HCT116 (cell line): ENCODE measurements around the gene SLC12A8. TPM values are rescaled to one million over a fixed set of nuclear protein-coding genes. Genes with fewer than 3 reads are reported as not detected.

Source experiments
- ATAC-seq: fragments of 200-7000 bp; cut with Tn5 transposase; 2 replicates; pipeline ENCODE4 v1.9.1; 2020; ENCODE audit warnings: mild to moderate bottlenecking, moderate library complexity
- BruUV-seq: library from RNA; stranded (reverse); fragments of 400-500 nt; replicated peaks from 2 replicates; lab custom pipeline; 2021; lab: Mats Ljungman, UMichigan
- CTCF ChIA-PET: fragments of 300-600 bp; sonication (Branson Sonifier 250); formaldehyde crosslinking; loops from one replicate; lab custom pipeline; 2021; ENCODE audit warnings: antibody characterized with exemption; lab: Charles Lee
- POLR2A ChIA-PET: fragments of 300-600, 350-600 bp; sonication (Branson Sonifier 250); formaldehyde crosslinking; loops from one replicate; lab custom pipeline; 2021; ENCODE audit warnings: antibody characterized with exemption; lab: Charles Lee
- RAD21 ChIA-PET, 2 experiments: fragments of 300-600 bp; sonication (Branson Sonifier 250); formaldehyde crosslinking; loops; one replicate each; lab custom pipeline; 2023; ENCODE audit warnings: low total read pairs in 2 of 2; ENCODE audit not compliant: uncharacterized antibody in 2 of 2, unreplicated experiment in 2 of 2, low non-redundant PET in 1 of 2; lab: Charles Lee
- DNase-seq: peaks from one replicate; pipeline ENCODE4 v3.0.0-alpha.2; 2010; ENCODE audit warnings: low read depth, low spot score
- H2AFZ ChIP-seq: fragments of 200-600 bp; shearing (Covaris generic), sonication (generic); 2 replicates; pipeline ENCODE4 v1.6.1; 2017; ENCODE audit warnings: low read depth, mixed run types, mixed read lengths, antibody characterized with exemption, low read length; ENCODE audit not compliant: poor library complexity, severe bottlenecking
- H3K27ac ChIP-seq: 2 replicates; pipeline ENCODE4 v1.5.1; 2012; ENCODE audit warnings: low read depth, low read length
- H3K27me3 ChIP-seq: fragments of 200-600 bp; sonication (generic); 2 replicates; pipeline ENCODE4 v1.6.1; 2016; ENCODE audit warnings: mixed run types, low read length, mixed read lengths; ENCODE audit not compliant: insufficient read depth
- H3K36me3 ChIP-seq, 2 experiments: fragments of 200-500 bp in 1 of 2; fragments of 200-600 bp in 1 of 2; sonication (Bioruptor generic) in 1 of 2; sonication (generic) in 1 of 2; 2 replicates each; pipeline versions ENCODE4 v1.5.1 to v1.6.1; 2014 to 2016; ENCODE audit warnings: low read length in 2 of 2, inconsistent platforms in 1 of 2, mixed read lengths in 1 of 2, mixed run types in 1 of 2; ENCODE audit not compliant: insufficient read depth in 2 of 2, control insufficient read depth in 1 of 2
- H3K4me1 ChIP-seq, 2 experiments: fragments of 200-600 bp in 1 of 2; sonication (generic) in 1 of 2; 2 replicates each; pipeline versions ENCODE4 v1.5.1 to v1.6.1; 2012 to 2017; ENCODE audit warnings: low read length in 2 of 2, inconsistent platforms in 1 of 2, mild to moderate bottlenecking in 1 of 2, mixed read lengths in 1 of 2, mixed run types in 1 of 2, moderate library complexity in 1 of 2; ENCODE audit not compliant: insufficient read depth in 2 of 2, control insufficient read depth in 1 of 2
- H3K4me2 ChIP-seq: fragments of 200-600 bp; sonication (generic); 2 replicates; pipeline ENCODE4 v1.6.1; 2017; ENCODE audit warnings: mixed run types, low read length, mixed read lengths
- H3K4me3 ChIP-seq, 2 experiments: fragments of 200-600 bp in 1 of 2; sonication (generic) in 1 of 2; replicated peaks in 1 of 2; 2 replicates each; pipeline ENCODE4 v1.5.1; 2011 to 2016; ENCODE audit warnings: low read length in 2 of 2, control low read depth in 1 of 2, low read depth in 1 of 2, mild to moderate bottlenecking in 1 of 2, mixed read lengths in 1 of 2, mixed run types in 1 of 2
- H3K79me2 ChIP-seq: fragments of 200-600 bp; sonication (generic); 2 replicates; pipeline ENCODE4 v1.6.1; 2017; ENCODE audit warnings: mild to moderate bottlenecking, mixed run types, low read length, moderate library complexity, mixed read lengths; ENCODE audit not compliant: insufficient read depth
- H3K9ac ChIP-seq: fragments of 200-600 bp; sonication (generic); 2 replicates; pipeline ENCODE4 v1.6.1; 2016; ENCODE audit warnings: low read length, mixed read lengths
- H3K9me2 ChIP-seq: fragments of 200-600 bp; sonication (generic), shearing (Covaris generic); 2 replicates; pipeline ENCODE4 v1.6.1; 2017; ENCODE audit warnings: mixed run types, mild to moderate bottlenecking, moderate library complexity; ENCODE audit not compliant: insufficient read depth
- H3K9me3 ChIP-seq, 2 experiments: fragments of 200-500 bp in 1 of 2; fragments of 200-600 bp in 1 of 2; sonication (Bioruptor generic) in 1 of 2; sonication (generic) in 1 of 2; 2 replicates each; pipeline ENCODE4 v1.6.1; 2014 to 2017; ENCODE audit warnings: low read length in 2 of 2, mixed read lengths in 2 of 2, inconsistent platforms in 1 of 2, low read depth in 1 of 2, mild to moderate bottlenecking in 1 of 2, mixed run types in 1 of 2, moderate library complexity in 1 of 2; ENCODE audit not compliant: control insufficient read depth in 1 of 2, insufficient read depth in 1 of 2
- H4K20me1 ChIP-seq: fragments of 200-600 bp; sonication (generic), shearing (Covaris generic); 2 replicates; pipeline ENCODE4 v1.6.1; 2017; ENCODE audit warnings: mixed run types, mild to moderate bottlenecking, moderate library complexity; ENCODE audit not compliant: insufficient read depth
- CEBPB ChIP-seq: IDR thresholded peaks from 2 replicates; pipeline ENCODE4 v1.6.1; 2012; ENCODE audit warnings: low read depth
- EZH2phosphoT487 ChIP-seq: fragments of 200-600 bp; IDR thresholded peaks from 2 replicates; pipeline ENCODE4 v1.6.1; 2018; ENCODE audit warnings: antibody characterized with exemption, borderline replicate concordance
- FOSL1 ChIP-seq: IDR thresholded peaks from 2 replicates; pipeline ENCODE4 v1.6.1; 2012; ENCODE audit warnings: low read depth
- POLR2A ChIP-seq: IDR thresholded peaks from 2 replicates; pipeline ENCODE4 v1.7.0; 2011; ENCODE audit warnings: borderline replicate concordance; ENCODE audit not compliant: insufficient read depth, insufficient read length; ENCODE audit errors: extremely low read depth
- POLR2AphosphoS5 ChIP-seq: IDR thresholded peaks from 2 replicates; pipeline ENCODE4 v1.6.1; 2011; ENCODE audit warnings: mild to moderate bottlenecking, low read depth, low read length, moderate library complexity
- TCF7L2 ChIP-seq: IDR thresholded peaks from 2 replicates; pipeline ENCODE4 v1.7.0; 2011; ENCODE audit warnings: borderline replicate concordance, inconsistent platforms; ENCODE audit not compliant: insufficient read depth, insufficient read length; ENCODE audit errors: extremely low read depth
- ZFX ChIP-seq: fragments of 450-650 bp; IDR thresholded peaks from 2 replicates; pipeline ENCODE4 v1.6.1; 2017
- intact Hi-C: fragments of 100-400 bp; cut with micrococcal nuclease; formaldehyde crosslinking; loops from 2 replicates; pipeline ENCODE4 v1.10.0; 2022
- total RNA-seq: library from RNA; stranded (reverse); gene quantifications from one replicate; pipeline ENCODE4 v1.2.1, GENCODE V29; 2021; ENCODE audit not compliant: unreplicated experiment
- TF ChIP-seq, protein P1 (sequence below): IDR thresholded peaks from 2 replicates; pipeline ENCODE4 v1.6.1; 2012
- TF ChIP-seq, protein P2 (sequence below), 3 experiments: fragments of 200-600 bp in 1 of 3; sonication (generic) in 1 of 3; IDR thresholded peaks in 2 of 3; conservative IDR thresholded peaks in 1 of 3; 2 replicates each; pipeline ENCODE4 v1.5.1; 2012 to 2017; ENCODE audit warnings: low read depth in 2 of 3, low read length in 2 of 3, antibody characterized with exemption in 1 of 3, borderline replicate concordance in 1 of 3, control low read depth in 1 of 3, mild to moderate bottlenecking in 1 of 3, mixed read lengths in 1 of 3, mixed run types in 1 of 3, moderate library complexity in 1 of 3; ENCODE audit not compliant: insufficient read depth in 1 of 3
- TF ChIP-seq, protein P3 (sequence below): IDR thresholded peaks from 2 replicates; pipeline ENCODE4 v1.6.1; 2011; ENCODE audit warnings: mild to moderate bottlenecking, low read length, moderate library complexity; ENCODE audit not compliant: insufficient replicate concordance; ENCODE audit errors: extremely low read depth

Gene SLC12A8
- total RNA-seq, 1 experiment from 2014 or later: 19.9 TPM

DNA sequence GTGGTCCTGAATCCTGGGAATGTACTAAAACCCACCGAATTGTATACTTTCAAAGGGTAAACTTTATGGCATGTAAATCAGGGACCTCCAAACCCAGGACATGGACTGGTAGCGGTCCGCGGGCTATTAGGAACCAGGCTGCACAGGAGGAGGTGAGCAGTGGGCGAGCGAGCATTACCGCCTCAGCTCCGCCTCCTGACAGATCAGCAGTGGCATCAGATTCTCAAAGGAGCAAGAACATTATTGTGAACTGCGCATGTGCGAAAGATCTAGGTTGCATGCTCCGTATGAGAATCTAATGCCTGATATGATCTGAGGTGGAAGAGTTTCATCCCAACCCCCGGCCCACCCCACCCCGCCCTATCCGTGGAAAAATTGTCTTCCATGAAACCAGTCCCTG, 178.9 kb downstream of the SLC12A8 start:
- no peak for ATAC-seq
- DNase-seq: no peak
- H3K9ac ChIP-seq: no peak overlapping the region
- TF ChIP-seq, protein P1, sequence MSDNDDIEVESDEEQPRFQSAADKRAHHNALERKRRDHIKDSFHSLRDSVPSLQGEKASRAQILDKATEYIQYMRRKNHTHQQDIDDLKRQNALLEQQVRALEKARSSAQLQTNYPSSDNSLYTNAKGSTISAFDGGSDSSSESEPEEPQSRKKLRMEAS: no peak
- TF ChIP-seq FOSL1: no peak
- TF ChIP-seq POLR2AphosphoS5: no peak
- no peak for TF ChIP-seq POLR2A
- TF ChIP-seq, protein P2, sequence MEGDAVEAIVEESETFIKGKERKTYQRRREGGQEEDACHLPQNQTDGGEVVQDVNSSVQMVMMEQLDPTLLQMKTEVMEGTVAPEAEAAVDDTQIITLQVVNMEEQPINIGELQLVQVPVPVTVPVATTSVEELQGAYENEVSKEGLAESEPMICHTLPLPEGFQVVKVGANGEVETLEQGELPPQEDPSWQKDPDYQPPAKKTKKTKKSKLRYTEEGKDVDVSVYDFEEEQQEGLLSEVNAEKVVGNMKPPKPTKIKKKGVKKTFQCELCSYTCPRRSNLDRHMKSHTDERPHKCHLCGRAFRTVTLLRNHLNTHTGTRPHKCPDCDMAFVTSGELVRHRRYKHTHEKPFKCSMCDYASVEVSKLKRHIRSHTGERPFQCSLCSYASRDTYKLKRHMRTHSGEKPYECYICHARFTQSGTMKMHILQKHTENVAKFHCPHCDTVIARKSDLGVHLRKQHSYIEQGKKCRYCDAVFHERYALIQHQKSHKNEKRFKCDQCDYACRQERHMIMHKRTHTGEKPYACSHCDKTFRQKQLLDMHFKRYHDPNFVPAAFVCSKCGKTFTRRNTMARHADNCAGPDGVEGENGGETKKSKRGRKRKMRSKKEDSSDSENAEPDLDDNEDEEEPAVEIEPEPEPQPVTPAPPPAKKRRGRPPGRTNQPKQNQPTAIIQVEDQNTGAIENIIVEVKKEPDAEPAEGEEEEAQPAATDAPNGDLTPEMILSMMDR (IDR thresholded peaks at IDR 0.05 in 2 of 3, conservative IDR thresholded peaks at IDR 0.05 in 1 of 3; ENCODE audit: borderline replicate concordance in 1 of 3, insufficient read depth in 1 of 3, low read depth in 2 of 3, low read length in 2 of 3): no peak
- TF ChIP-seq CEBPB: no peak
- no peak for TF ChIP-seq ZFX
- no peak for TF ChIP-seq TCF7L2
- TF ChIP-seq, protein P3, sequence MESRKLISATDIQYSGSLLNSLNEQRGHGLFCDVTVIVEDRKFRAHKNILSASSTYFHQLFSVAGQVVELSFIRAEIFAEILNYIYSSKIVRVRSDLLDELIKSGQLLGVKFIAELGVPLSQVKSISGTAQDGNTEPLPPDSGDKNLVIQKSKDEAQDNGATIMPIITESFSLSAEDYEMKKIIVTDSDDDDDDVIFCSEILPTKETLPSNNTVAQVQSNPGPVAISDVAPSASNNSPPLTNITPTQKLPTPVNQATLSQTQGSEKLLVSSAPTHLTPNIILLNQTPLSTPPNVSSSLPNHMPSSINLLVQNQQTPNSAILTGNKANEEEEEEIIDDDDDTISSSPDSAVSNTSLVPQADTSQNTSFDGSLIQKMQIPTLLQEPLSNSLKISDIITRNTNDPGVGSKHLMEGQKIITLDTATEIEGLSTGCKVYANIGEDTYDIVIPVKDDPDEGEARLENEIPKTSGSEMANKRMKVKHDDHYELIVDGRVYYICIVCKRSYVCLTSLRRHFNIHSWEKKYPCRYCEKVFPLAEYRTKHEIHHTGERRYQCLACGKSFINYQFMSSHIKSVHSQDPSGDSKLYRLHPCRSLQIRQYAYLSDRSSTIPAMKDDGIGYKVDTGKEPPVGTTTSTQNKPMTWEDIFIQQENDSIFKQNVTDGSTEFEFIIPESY: no peak
- TF ChIP-seq EZH2phosphoT487: no peak
- TF ChIP-seq, all 23 proteins: peak for 0
- Histone ChIP-seq H3K9me2 (no peaks in the 10 kb centered on the region), H4K20me1 (no peaks in the 10 kb centered on the region), H2AFZ (no peak overlapping the region), H3K27ac (no peak overlapping the region), H3K79me2 (no peaks in the 10 kb centered on the region), H3K36me3 (no peaks in the 10 kb centered on the region), H3K27me3 (no peaks in the 10 kb centered on the region), H3K9me3 (peaks cover 0 to 10% of the 10 kb centered on the region in 2 experiments; a peak in 2 of 4 replicates), H3K4me3 (no peak overlapping the region), H3K4me2 (no peak overlapping the region), H3K4me1 (no peaks in the 10 kb centered on the region)
- intact Hi-C loops: no loop called here
- ChIA-PET POLR2A (interaction anchor here (0.6 kb wide), 1 partner anchor 23 kb away, joined by 3 read pairs; no protein-coding TSS in a partner anchor), RAD21 (no interaction called here), CTCF (no interaction called here)
- no TSS peak for BruUV-seq
